Stimulated activated naive CD8-positive, alpha-beta T cell treated with anti-CD3 and anti-CD28 coated beads, Interleukin-15, Interleukin-2, amounts not matched to agents 100 ng/mL and 50 ng/mL, for 24 hours (primary cell): ENCODE measurements around the gene RALGPS1.

ENCODE experiments used
- H3K27ac Mint-ChIP-seq: one replicate; pipeline ENCODE4 v1.8.0; 2021; ENCODE audit warnings: mild to moderate bottlenecking, mixed read lengths
- H3K27me3 Mint-ChIP-seq: one replicate; pipeline ENCODE4 v1.8.0; 2021; ENCODE audit warnings: mixed read lengths
- H3K36me3 Mint-ChIP-seq: one replicate; pipeline ENCODE4 v1.8.0; 2021; ENCODE audit warnings: low read depth, mixed read lengths
- H3K4me1 Mint-ChIP-seq: one replicate; pipeline ENCODE4 v1.8.0; 2021; ENCODE audit warnings: low read depth, mixed read lengths
- H3K4me3 Mint-ChIP-seq: one replicate; pipeline ENCODE4 v1.8.0; 2021; ENCODE audit warnings: mild to moderate bottlenecking, mixed read lengths
- H3K9me3 Mint-ChIP-seq: one replicate; pipeline ENCODE4 v1.8.0; 2021; ENCODE audit warnings: mixed read lengths

Gene RALGPS1

DNA sequence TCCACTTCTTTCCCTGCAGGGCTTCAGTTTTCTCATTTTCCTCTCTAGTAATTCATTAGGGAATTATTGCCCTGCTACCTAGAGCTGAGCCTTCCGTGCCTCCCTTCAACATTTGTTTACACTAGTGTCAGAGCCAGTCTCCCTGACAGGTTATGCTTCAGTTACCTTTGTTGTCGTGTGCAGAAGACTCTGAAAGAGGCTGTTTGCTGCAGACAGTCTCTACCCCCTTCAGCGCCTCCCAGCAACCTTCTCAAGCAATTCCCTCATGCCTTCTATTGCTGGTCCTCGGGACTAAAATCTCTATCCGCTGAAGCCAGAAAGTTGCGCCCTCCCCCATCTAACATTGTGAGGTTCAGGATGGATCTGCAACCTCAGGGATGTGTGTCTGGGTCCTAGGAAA lies 12.8 kb downstream of the RALGPS1 start:
- Mint-ChIP-seq H3K27me3 (no peaks in the 10 kb centered on the region), H3K27ac (no peak overlapping the region), H3K36me3 (no peaks in the 10 kb centered on the region), H3K4me3 (no peak overlapping the region), H3K9me3 (no peaks in the 10 kb centered on the region), H3K4me1 (no peaks in the 10 kb centered on the region)

GRCh38 chr9:126932871-126933321 lies 18.3 kb downstream of the RALGPS1 start:
- no peak overlapping the region for H3K27ac Mint-ChIP-seq
- H3K9me3 Mint-ChIP-seq, result no peaks in the 10 kb centered on the region
- no peaks in the 10 kb centered on the region for H3K4me1 Mint-ChIP-seq
- H3K36me3 Mint-ChIP-seq, result no peaks in the 10 kb centered on the region
- no peaks in the 10 kb centered on the region for H3K27me3 Mint-ChIP-seq
- H3K4me3 Mint-ChIP-seq, result no peak overlapping the region

DNA sequence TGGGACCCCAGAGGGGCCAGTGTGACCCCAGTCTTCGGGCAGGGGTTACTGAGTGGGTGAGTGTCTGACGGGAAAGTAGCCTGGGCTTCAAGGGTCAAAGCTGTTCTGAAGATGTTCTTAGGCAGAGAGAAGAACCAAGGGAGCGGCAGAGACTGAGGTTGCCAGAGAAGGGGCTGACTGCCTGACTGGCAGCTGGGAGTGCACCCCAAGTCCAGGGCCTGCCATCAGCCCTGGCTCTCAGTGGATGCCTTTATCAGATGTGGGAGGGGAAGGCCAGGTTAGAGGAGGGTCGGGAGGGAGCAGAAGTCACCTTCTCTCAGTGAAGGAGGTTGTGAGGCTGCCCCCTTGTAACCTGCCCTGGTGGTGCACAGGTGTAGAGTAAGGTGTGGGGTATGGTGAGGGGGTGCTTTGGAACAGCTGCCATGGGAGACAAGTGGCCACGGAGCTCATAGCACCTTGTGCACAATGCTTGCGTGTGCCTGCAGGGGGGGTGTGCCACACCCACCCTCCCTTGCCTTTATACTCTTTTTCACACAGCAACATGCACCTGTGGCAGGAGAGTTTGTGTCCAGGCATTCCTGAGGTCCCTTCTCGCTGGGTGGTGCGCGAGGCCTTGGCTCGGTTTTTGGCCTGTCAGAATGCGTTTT lies 18.9 kb downstream of the RALGPS1 start:
- Mint-ChIP-seq H3K4me3 (no peak overlapping the region), H3K27me3 (no peaks in the 10 kb centered on the region), H3K9me3 (no peaks in the 10 kb centered on the region), H3K4me1 (no peaks in the 10 kb centered on the region), H3K27ac (no peak overlapping the region), H3K36me3 (no peaks in the 10 kb centered on the region)

- no peaks in the 10 kb centered on the region for H3K9me3 Mint-ChIP-seq
- no peak overlapping the region for H3K27ac Mint-ChIP-seq
- H3K27me3 Mint-ChIP-seq, result no peaks in the 10 kb centered on the region
- H3K36me3 Mint-ChIP-seq, result no peaks in the 10 kb centered on the region
- H3K4me3 Mint-ChIP-seq, result no peak overlapping the region
- H3K4me1 Mint-ChIP-seq, result no peaks in the 10 kb centered on the region
Observed at GRCh38 chr9:126934441-126934840, 19.9 kb downstream of the RALGPS1 start.

GRCh38 chr9:126935630-126936029 lies 21.0 kb downstream of the RALGPS1 start:
- Mint-ChIP-seq H3K27ac (no peak overlapping the region), H3K27me3 (no peaks in the 10 kb centered on the region), H3K4me1 (peaks cover 3% of the 10 kb centered on the region), H3K36me3 (no peaks in the 10 kb centered on the region), H3K4me3 (no peak overlapping the region), H3K9me3 (no peaks in the 10 kb centered on the region)

GRCh38 chr9:126937444-126937843 lies 22.9 kb downstream of the RALGPS1 start:
- H3K4me3 Mint-ChIP-seq, result no peak overlapping the region
- H3K4me1 Mint-ChIP-seq, result peaks cover 5% of the 10 kb centered on the region
- no peak overlapping the region for H3K27ac Mint-ChIP-seq
- H3K9me3 Mint-ChIP-seq, result no peaks in the 10 kb centered on the region
- peaks cover 8% of the 10 kb centered on the region for H3K27me3 Mint-ChIP-seq
- H3K36me3 Mint-ChIP-seq, result no peaks in the 10 kb centered on the region

GRCh38 chr9:126938327-126938726 lies 23.7 kb downstream of the RALGPS1 start:
- Mint-ChIP-seq H3K36me3 (no peaks in the 10 kb centered on the region), H3K27me3 (peaks cover 11% of the 10 kb centered on the region), H3K4me1 (peaks cover 5% of the 10 kb centered on the region), H3K27ac (peak overlapping the region; percentile 53), H3K4me3 (no peak overlapping the region), H3K9me3 (no peaks in the 10 kb centered on the region)

DNA sequence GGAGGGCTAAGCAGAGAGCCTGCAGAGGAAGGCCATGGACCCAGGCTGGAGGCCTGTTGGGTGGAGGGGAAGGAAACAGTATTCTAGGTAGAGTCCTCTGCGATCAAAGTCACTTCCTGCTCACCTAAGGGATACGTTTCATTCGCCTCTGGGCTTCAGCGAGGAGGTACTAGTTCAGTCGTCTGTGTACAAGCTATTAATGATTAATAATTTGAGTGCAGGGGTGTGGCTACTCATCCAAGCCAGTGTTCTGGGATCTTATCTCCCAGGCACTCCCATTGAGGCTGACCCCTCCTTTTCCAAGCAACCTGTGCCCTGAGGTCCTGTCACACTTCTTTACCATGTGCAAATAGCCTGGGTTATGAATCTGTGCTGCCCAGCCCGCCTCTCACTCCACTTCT lies 25.2 kb downstream of the RALGPS1 start:
- no peak overlapping the region for H3K4me3 Mint-ChIP-seq
- peaks cover 15% of the 10 kb centered on the region for H3K27me3 Mint-ChIP-seq
- no peaks in the 10 kb centered on the region for H3K9me3 Mint-ChIP-seq
- no peaks in the 10 kb centered on the region for H3K36me3 Mint-ChIP-seq
- no peak overlapping the region for H3K27ac Mint-ChIP-seq
- peaks cover 5% of the 10 kb centered on the region for H3K4me1 Mint-ChIP-seq

GRCh38 chr9:126942399-126942798 lies 27.8 kb downstream of the RALGPS1 start:
- Mint-ChIP-seq H3K9me3 (no peaks in the 10 kb centered on the region), H3K36me3 (no peaks in the 10 kb centered on the region), H3K27ac (no peak overlapping the region), H3K4me3 (no peak overlapping the region), H3K27me3 (peaks cover 15% of the 10 kb centered on the region), H3K4me1 (peaks cover 5% of the 10 kb centered on the region)

- H3K4me1 Mint-ChIP-seq, result peaks cover 2% of the 10 kb centered on the region
- peaks cover 15% of the 10 kb centered on the region for H3K27me3 Mint-ChIP-seq
- H3K4me3 Mint-ChIP-seq, result no peak overlapping the region
- H3K36me3 Mint-ChIP-seq, result no peaks in the 10 kb centered on the region
- no peaks in the 10 kb centered on the region for H3K9me3 Mint-ChIP-seq
- H3K27ac Mint-ChIP-seq, result no peak overlapping the region
Observed at GRCh38 chr9:126945682-126946081, 31.1 kb downstream of the RALGPS1 start.

- H3K4me1 Mint-ChIP-seq, result no peaks in the 10 kb centered on the region
- no peak overlapping the region for H3K4me3 Mint-ChIP-seq
- H3K27me3 Mint-ChIP-seq, result peaks cover 6% of the 10 kb centered on the region
- no peaks in the 10 kb centered on the region for H3K9me3 Mint-ChIP-seq
- no peak overlapping the region for H3K27ac Mint-ChIP-seq
- no peaks in the 10 kb centered on the region for H3K36me3 Mint-ChIP-seq
Observed at GRCh38 chr9:126947529-126947928, 32.9 kb downstream of the RALGPS1 start.

DNA sequence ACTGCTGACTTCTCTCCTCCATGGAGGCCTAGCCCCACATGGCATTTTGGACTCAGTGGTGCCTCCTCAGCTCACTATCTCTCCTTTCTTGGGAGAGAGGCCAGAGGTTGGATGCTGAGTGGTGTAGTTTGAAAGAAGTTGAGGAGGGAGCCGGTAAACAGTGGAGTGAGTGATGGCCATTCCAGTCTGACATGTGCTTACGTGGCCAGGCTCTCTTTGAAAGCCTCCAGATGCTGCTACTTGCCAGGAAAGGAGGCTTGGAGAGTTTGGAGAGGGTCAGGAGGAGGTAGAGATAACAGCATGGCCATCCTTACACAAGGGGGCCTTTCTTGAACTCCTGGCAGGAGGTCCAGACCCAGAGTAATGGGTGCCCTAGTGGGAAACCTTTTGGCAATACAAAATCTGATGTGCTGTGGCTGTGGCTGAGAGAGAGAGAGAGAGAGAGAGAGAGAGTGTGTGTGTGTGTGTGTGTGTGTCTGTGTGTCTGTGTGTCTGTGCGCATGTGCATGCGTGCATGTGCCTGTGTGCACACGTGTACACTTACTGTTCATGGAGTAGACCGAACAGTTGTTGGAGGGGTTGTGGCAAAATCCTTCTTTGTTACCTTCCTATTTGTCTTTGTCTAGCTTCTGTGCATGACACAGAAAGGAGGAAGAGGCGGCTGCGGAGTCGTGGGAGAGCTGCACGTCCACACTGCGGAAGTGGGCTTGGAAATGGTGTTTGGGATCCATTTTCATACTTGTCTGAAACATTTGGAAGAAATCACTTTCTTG lies 37.8 kb downstream of the RALGPS1 start:
- H3K9me3 Mint-ChIP-seq, result no peaks in the 10 kb centered on the region
- no peaks in the 10 kb centered on the region for H3K4me1 Mint-ChIP-seq
- H3K27ac Mint-ChIP-seq, result no peak overlapping the region
- no peak overlapping the region for H3K4me3 Mint-ChIP-seq
- no peaks in the 10 kb centered on the region for H3K36me3 Mint-ChIP-seq
- H3K27me3 Mint-ChIP-seq, result no peaks in the 10 kb centered on the region

DNA sequence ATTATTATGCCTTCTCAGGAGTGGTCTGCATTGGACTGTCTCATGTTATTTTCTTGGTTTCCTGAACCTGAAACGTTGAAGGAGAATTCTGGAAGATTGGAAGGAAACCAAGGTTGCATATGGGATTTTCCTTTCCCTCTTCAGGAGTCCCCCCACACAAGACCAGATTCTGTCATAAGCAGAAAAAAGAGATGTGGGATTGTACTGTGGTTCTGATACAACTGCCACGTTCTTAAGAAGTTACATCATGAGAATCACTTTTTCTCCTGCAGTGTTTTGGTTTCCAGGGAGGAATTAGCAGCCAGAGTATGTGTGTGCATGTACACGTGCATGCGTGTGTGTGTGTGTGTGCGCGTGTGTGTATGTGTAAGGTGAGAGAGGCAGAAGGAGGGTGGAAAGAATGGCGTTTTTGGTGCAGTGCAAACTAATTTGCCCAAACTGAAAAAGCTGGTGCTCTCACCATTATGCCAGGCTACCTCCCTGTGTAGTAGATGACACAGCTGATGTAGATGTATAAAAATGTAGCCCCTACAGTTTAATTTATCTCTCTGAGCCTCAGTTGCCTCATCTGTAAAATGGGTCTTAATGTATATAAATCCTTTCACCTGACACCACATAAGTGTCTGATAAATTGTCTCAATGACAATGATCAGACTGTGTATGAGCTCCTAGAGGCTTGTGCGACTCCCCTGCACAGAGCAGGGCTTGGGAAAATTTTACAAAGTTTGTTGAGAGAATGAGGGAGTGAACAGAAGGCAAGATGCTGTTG lies 38.6 kb downstream of the RALGPS1 start:
- Mint-ChIP-seq H3K4me3 (no peak overlapping the region), H3K27ac (no peak overlapping the region), H3K4me1 (no peaks in the 10 kb centered on the region), H3K36me3 (no peaks in the 10 kb centered on the region), H3K27me3 (no peaks in the 10 kb centered on the region), H3K9me3 (no peaks in the 10 kb centered on the region)

- no peak overlapping the region for H3K4me3 Mint-ChIP-seq
- no peaks in the 10 kb centered on the region for H3K9me3 Mint-ChIP-seq
- peaks cover 6% of the 10 kb centered on the region for H3K27me3 Mint-ChIP-seq
- H3K4me1 Mint-ChIP-seq, result no peaks in the 10 kb centered on the region
- no peak overlapping the region for H3K27ac Mint-ChIP-seq
- H3K36me3 Mint-ChIP-seq, result no peaks in the 10 kb centered on the region
Observed at GRCh38 chr9:126955811-126956210, 41.2 kb downstream of the RALGPS1 start.
